C1 segment of cervical spinal cord (tissue), 14 donors: ENCODE results near the gene ACOT11.
"Not testable (repeated sequence)": the region's sequence is repeated elsewhere in the genome, so short reads cannot be mapped to it uniquely, and the experiment has no call there.

Experiments used
- DNase-seq, 14 donors: peaks; one replicate each; lab custom pipeline; 2025; lab: John Stamatoyannopoulos, UW

The ACOT11 gene

DNA sequence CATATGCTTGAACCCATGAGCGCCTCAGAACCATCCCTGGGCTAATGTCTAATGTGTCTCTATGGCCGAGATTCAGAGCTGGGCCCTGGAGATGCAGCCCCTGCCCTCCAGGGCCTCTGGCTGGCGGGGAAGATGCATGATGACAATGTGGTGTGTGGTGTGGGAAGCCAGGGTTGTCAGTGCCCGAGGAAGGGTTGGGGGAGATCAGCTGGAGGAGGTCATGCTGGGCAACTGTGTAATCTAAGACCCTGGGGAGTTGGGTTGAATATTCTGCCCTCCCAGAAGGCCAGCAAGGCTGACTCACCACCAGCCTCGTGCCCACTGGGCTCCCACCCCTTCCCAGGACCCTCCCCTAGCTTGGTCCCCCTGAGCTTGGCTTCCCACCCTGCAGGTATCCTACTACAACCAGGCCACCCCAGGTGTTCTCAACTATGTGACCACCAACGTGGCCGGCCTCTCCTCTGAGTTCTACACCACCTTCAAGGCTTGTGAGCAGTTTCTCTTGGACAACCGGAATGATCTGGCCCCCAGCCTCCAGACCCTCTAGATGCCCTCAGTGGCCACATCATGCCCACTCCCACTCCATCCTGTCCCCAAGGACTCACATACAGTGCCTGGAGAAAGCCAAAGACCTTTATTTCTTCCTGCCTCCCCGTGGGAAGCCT, 60.7 kb downstream of the ACOT11 start:
- no peak for DNase-seq

DNA sequence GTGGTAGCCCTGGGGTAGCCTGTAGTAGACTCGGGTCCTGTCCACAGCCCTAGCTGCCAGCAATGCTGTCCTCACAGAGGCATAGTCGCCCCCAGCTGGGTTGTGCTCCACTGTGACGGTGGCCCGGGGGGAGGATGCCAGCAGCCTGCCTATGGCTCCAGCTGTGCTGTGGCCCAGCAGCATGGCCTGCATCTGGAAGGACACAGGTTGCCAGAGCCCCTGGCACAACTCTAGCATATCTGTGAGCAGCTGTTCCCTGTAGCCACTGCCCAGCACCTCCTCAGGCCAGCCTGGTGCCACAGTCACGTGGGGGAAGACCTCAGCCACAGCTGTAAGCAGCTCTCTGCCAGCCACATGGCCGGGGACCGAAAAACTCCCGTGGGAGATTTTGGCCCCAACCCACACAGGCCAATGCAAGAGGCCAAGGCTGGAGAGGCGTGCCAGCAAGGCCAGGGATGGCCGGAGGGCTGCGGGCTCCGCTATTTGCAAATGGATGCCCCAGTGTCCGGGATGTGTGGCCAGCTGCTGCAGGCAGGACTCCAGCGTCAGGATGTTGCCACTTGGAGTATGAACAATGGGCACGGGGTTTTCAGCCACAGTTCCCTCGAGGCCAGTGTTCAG, 61.4 kb downstream of the ACOT11 start:
- DNase-seq: peak in 7 of 14 donors; percentile 7 to 51 (median 31)

DNA sequence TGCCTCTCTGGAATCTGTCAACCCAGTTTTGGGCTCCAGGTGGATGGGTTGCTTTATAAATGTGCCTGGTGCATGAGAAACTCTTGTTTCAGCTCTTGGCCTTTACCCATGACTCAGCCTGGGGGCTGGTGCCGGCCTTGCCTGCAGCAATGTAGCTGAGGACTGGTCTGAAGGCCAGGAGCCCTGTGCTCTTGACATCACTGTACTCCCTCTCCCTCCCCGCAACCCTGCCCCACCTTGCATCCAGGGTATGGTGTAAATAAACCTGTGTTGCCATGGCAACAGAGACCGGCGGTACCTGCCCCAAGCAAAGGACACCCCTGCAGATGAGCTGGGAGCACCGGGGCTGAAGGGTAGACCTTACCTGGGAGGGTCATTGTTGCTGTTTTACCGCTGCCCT, 62.0 kb downstream of the ACOT11 start:
- DNase-seq: no peak

DNA sequence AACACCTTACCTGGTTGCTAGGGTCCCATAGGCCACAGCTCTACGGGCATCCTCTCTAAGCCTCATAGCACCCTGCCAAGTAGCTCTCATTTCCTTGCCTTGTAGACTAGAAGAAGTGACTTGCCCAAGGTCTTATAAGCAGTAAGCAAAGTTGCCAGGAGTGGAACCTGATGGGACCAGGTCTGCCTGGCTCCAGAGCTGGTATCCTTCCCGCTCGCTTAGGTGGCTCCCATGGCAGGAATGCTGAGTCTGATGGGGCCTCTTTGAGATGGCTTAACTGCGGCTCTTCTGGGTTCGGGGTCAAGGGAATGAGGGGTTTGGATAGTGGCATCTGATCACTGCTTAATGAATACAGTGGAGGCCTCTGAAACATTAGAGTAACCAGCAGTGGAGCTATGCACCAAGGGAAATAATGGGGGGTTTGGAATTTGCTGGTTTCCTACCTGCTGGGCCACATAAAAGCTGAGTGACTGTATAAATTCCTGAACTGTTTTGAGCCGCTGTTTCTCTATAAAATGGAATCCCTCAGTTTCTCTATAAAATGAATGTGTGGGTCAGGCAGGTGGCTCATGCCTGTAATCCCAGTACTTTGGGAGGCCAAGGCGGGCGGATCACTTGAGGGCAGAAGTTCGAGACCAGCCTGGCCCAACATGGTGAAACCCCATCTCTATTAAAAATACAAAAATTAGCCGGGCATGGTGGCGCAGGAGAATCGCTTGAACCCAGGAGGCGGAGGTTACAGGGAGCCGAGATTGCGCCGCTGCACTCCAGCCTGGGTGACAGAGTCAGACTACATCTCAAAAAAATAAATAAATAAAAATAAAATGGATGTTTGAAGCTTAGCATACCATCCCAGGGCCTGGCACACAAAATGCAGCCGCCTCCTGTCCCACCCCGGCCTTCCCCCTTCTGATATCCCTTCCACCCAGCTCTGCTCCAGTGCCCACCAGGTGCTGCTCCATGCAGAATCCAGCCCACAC, 62.9 kb downstream of the ACOT11 start:
- no peak for DNase-seq

DNA sequence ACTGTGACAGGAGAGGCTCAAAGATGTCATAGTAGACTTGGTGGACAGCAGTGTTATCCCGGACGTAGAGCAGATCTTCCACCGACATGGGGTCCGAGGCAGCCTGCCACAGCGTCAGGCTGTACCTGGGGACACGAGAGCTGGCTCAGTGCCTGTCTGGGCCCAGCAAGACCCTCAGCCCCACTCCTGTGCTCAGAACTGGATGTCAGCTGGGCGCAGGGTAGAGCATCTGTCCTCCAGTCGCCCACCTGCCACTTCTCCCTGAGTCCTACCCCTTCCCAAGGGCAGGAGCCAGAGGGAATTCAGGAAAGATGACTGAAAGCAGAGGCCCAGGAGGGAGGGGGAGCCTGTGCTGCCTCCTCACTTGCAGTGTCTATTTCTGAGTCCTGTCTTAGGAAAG, 63.6 kb downstream of the ACOT11 start:
- DNase-seq: no peak

DNA sequence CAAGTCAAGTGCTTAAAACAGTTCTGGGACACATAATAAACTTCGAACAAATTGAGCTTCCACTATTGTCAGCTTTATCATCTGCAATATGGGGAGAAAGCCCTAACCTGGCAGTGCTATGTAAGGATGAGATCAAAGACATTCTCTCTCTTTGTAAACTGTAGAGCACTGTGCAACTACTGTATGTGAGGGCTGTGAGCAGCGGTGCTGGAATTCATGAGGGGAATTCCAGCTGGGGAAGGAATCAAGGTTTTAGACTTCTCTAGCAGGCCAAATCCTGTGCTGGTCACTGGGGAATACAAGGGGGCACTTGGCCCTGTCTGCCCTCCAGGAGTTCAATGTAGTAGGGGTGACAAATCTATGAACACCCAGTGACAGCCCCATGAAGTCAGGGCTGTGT, 66.0 kb downstream of the ACOT11 start:
- DNase-seq: no peak

DNA sequence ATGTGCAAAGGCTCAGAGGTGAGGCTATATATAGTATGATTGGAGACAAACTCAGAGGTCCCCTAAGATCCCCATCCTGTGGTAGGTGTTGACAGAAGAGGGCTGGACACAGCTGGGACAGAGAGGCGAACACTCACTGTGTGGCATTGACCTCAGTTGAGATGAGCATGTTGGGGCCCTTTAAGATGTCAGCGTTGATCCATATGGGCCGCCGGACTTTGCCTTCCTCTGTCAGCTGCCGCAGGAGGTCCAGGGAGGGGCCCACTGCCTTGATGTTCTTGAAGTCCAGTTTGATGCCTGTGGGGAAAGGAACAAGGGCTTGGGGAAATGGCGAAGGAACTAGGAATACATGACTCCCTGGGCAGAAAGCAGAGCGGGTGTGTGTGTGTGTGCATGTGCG, 66.5 kb downstream of the ACOT11 start:
- no peak for DNase-seq

DNA sequence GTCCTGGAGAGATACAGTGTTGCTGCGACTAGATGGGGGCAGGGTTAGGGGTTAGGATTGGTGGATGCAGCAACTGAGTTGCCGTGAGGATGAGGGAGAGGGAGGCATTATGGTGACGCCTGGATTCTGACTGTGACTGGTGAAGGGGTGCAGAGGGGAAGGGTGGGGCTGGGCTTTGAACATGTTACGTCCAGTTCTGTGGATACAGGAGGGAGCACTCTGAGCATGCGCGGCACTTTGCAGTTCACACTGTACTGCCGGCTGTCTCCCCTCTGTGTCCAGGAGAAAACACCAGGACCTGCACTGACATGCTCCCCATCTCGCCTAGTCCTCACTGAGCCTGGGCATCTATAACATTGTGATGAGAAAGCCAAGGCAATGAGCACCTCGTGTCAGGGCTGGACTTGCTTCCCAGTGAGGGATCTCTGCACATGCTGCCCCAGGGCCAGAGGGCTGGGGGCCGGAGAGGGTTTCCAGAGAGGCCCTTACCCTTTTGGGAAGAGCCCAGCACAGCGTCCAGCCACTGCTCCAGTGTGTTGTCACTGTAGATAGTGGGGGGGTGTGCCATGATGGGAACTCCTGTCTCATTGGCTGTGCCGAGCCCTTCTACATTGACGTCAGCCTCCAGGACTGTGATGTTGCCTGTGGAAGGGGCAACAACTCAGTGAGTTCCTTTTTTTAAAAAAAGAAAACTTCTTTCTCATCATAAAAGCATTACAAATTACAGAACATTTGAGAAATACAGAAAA, 67.7 kb downstream of the ACOT11 start:
- no peak for DNase-seq

DNA sequence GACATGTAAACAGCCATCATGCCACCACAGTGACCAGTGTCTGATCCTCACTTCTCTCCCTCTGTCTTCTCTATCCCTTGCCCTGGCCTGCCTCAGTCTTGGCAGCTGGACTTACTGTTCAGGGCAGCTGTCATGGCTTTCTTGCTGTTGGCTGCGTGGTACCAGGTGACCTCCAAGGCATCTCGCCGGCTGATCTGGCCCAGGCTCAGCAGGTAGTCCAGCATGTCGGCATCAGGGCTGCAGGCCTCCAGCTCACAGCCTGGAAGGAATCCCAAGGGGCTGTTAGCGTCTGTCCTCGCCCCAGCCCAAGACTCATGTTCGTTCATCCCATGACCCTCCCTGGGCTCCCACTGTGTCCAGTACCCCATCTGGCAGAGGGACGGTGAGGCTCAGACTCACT, 71.7 kb downstream of the ACOT11 start:
- DNase-seq: no peak

DNA sequence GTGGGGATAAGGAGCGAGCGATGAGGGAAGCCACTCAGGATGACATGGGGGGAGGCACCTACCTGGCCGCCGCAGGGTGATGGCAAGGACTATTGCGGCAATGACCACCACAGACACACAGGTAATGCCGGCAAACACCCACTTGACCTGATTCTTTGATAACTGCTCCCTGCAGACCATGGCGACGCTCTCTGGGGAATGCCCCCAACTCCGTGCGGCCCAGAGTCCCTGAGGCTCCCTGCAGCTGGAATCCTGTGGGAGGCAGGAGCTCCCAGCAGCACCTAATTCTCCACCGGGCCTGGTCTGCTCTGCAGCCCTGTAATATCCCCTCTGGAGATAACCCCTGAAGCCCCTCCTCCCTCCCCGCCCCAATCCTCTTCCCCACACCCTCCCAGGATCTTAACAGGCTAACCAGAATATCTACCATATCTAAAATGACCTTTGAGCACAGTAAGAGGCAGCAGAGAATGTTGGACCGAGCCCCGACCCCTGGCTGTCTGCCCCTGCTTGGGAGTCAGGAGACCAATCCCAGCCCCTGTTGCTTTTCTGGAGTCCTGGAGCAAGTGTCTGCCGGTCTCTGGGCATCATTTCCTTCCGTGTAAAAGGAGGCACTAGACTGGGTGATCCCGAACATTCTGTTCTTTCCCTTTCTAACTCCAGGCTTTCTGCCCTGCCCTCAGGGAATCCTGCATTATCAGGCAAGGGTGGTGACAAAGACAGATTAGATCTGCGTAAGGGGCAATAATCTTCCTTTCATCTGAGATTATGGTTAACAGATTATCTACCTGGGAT, 75.4 kb downstream of the ACOT11 start, which contains the start of gene FAM151A:
TSS of gene FAM151A (minus strand) at position 310 of the 792 bp plus-strand sequence. CDS start at position 180, 130 bp downstream.
- no peak for DNase-seq

DNA sequence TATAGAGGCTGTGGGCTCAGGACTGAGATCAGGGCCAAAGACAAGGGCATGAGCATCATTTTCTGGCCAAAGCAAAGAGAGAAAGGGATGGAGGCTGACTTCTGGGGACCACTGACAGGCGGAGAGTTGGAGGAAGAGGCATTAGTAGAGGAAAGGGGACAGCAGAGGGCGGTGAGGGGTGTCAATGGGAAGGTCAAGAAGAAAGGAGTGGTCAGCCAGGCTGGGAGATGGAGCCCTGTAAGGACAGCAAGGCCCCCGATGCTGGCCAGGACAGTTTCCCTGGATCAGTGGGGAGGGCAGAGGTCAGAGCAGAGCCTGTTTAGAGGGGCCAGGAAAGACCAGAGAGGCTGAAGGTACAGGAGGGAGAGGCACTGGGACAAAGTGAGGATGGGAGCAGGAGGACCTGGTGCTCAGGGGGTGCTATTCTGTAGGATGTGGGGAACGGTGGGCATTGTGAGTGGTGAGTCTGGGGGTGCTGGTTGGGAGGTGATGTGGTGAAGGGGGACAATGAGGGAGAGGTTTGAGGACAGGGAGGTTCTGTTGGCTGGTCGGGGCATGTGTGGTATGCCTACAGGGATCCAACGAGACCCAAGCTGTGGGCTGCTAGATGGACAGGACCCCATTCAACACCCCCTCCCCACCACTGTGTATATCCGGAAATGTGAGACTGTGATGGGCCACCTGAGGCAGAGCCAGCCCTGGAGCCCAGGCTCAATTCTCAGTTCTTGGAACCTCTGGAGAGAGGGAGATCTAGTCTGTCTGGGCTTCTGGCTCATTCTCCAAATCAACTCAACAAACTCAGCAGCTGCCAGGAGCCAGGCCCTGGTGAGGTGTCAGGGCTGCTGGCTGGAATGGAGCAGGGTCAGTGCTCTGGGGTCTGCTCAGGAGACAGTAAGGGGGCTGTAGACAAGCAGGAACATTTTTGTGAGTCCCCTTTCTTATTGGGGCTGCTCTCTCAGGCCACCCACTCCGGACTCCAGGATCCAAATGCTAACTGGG, 76.7 kb downstream of the ACOT11 start:
- no peak for DNase-seq

DNA sequence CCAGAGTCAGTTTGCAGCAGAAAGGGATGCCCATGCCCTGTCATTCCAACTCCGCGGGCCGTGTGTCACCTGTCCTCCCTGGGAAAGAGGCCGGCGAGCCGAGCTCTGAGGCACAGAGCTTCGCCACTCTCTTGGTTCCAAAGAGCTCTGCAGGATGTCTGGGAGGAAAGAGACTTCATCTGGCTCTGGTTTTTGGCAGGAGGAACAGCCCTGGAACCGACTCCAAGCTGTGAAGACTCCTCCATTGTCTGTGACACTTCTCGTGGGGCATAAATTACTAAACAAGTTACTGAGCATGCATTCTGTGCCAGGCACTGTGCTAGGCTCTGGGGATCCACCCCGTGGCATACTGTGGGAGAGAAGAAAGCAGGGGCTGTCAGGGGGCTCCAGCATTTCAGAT, 79.2 kb downstream of the ACOT11 start:
- peak in 1 of 14 donors; percentile 33 for DNase-seq

DNA sequence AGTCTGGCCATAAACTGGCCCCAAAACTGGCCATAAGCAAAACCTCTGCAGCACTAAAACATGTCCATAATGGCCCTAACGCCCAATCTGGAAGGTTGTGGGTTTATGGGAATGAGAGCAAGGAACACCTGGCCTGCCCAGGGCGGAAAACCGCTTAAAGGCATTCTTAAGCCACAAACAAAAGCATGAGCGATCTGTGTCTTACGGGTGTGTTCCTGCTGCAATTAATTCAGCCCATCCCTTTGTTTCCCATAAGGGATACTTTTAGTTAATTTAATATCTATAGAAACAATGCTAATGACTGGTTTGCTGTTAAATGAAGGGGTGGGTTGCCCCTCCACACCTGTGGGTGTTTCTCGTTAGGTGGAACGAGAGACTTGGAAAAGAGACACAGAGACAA, 87.8 kb downstream of the ACOT11 start:
- not testable (repeated sequence) for DNase-seq

DNA sequence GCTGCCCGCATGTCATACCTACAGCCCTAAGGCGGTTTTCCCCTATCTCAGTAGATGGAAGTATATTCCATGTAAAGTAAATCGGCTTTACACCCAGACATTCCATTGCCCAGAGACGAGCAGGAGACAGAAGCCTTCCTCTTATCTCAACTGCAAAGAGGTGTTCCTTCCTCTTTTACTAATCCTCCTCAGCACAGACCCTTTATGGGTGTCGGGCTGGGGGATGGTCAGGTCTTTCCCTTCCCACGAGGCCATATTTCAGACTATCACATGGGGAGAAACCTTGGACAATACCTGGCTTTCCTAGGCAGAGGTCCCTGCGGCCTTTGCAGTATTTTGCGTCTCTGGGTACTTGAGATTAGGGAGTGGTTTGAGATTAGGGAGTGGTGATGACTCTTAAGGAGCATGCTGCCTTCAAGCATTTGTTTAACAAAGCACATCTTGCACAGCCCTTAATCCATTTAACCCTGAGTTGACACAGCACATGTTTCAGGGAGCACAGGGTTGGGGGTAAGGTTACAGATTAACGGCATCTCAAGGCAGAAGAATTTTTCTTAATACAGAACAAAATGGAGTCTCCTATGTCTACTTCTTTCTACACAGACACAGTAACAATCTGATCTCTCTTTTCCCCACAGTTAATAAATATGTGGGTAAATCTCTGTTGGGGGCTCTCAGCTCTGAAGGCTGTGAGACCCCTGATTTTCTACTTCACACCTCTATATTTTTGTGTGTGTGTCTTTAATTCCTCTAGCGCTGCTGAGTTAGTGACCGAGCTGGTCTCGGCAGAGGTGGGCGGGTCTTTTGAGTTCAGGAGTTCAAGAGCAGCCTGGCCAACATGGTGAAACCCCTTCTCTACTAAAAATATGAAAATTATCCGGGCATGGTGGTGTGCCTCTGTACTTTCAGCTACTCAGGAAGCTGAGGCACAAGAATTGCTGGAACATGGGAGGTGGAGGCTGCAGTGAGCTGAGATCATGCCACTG, 88.7 kb downstream of the ACOT11 start:
- not testable (repeated sequence) for DNase-seq

DNA sequence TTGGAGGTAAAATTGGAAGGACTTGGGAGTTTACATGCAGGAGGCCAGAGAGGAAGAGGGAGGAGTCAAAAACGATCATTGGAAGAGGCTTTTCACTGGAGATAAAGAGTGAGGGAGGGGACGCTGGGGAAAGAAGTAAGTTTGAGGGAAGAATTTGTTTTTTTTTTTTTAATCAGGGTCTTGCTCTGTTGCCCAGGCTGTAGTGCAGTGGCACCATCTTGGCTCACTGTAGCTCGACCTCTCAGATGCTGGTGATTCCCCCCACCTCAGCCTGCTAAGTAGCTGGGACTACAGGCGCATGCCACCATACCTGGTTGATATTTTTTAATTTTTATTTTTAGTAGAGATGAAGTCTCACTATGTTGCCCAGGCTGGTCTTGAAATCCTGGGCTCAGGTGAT, 92.3 kb downstream of the ACOT11 start:
- DNase-seq: no peak

DNA sequence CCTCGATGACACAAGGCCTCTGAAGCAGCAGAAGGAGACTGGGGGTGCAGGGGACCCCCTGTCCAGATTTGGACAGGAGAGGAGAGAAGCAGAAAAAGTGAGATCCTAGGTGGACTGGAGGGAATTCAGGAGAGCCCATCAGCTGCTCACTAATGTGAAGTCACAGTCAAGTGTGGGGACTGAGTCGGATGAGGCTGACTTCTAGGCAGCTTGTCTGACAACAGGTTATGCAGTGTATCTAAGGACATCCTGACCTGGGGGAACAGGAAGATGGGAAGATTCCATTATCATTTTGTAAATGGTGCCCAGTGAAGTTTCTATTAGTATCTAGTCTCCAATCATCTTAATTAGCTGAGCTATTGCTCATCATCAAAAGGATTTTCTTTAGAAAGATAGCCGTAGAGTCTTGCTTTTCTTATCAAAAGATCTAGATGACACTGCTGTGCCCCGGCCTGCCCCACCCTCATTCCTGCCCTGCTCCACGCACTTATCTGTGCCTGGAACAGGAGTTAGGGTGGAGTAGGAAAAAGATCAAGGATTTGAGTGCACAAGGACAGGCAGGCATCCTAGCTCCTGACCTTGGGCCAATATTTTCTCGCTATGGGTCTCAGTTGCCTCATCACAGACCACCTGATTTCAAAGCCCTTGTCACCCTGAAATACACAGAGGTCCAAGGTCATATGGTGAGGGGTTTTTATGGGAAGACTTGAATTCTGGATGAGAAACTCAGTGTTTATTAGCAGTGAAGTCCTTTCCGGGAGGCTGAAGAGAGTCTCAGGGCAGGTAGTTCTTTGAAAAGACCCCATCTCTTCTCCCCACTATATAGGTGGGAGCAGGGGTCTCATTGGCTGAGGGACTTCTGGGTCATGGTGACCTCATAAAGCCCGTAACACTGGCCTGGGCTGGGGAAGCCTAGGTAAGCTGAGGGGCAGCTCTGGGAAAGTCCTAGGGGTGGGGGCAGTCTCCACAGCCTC, 93.1 kb downstream of the ACOT11 start, which contains the start of gene MROH7:
TSS of gene MROH7 (plus strand) at position 924 of the 974 bp plus-strand sequence. CDS start 11,141 bp downstream, outside the sequence.
- DNase-seq: no peak

DNA sequence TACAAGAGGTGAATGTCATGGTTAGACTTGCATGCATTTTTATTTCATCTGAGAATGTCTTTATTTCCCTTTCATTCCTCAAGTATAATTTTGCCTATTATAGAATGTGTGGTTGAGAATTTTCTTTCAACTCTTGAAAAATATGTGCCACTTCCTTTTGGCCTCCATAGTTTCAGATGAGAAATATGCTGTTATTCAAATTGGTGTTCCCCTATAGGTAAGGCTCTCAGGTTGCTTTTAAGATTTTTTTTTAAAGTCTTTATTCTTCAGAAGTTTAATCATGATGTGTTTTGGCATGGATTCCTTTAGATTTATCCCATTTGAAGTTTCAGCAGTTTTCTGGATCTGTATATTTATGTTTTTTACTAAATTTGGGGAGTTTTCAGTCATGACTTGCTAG, 95.7 kb downstream of the ACOT11 start:
- DNase-seq: no peak
